ENCODE measurements around the gene ACACB. TPM values are rescaled to one million over a fixed set of nuclear protein-coding genes. Genes with fewer than 3 reads are reported as not detected.

ACACB gene
- total RNA-seq, 1 experiment from 2014 or later: 1.0 TPM

DNA sequence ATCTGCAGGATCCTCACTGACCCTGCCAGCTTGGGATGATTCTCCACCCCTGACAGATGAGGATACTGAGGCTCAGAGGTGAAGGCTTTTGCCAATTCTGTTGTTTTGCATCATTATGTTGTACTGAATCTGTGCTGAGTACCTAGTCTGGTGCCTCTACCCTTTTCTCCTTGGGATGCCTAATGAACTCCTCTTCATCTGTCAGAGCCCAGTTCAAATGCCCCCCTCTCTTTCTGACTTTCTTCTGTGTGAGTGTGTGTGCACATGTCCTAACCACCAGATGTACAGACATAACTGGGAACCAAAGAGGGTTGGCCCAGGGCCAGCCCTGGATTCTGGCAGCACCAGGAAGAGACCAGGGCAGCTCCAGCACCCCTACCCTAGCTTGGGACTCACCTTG is 169.9 kb downstream of the ACACB start:
- ChIA-PET POLR2A (interaction anchor here (0.7 kb wide), 1 partner anchor 18 kb away, joined by 3 read pairs; no protein-coding TSS in a partner anchor), CTCF (no interaction called here)
- DNase-seq (ENCODE audit: unreplicated experiment): no peak
- no peaks in the 10 kb centered on the region for H3K9me3 Mint-ChIP-seq (ENCODE audit: unreplicated experiment)
- H3K4me3 Mint-ChIP-seq (ENCODE audit: unreplicated experiment): no peak overlapping the region
- no peak for TF ChIP-seq CTCF (IDR thresholded peaks at IDR 0.05; ENCODE audit: unreplicated experiment)
- no peaks in the 10 kb centered on the region for H3K27me3 Mint-ChIP-seq (ENCODE audit: insufficient read depth, unreplicated experiment)
- no peaks in the 10 kb centered on the region for H3K36me3 Mint-ChIP-seq (ENCODE audit: insufficient read depth, unreplicated experiment)
- no peak overlapping the region for H3K27ac Mint-ChIP-seq (ENCODE audit: low read depth, unreplicated experiment)
- no TSS peak for BruUV-seq (replicated peaks)
- intact Hi-C loops (cut with micrococcal nuclease): no loop called here
- no peaks in the 10 kb centered on the region for H3K4me1 Mint-ChIP-seq (ENCODE audit: insufficient read depth, unreplicated experiment)

GRCh38 chr12:109286652-109287051 is 170.3 kb downstream of the ACACB start:
- Mint-ChIP-seq H3K27me3 (ENCODE audit: insufficient read depth, unreplicated experiment) (no peaks in the 10 kb centered on the region), H3K27ac (ENCODE audit: low read depth, unreplicated experiment) (no peak overlapping the region), H3K4me3 (ENCODE audit: unreplicated experiment) (no peak overlapping the region), H3K9me3 (ENCODE audit: unreplicated experiment) (no peaks in the 10 kb centered on the region), H3K4me1 (ENCODE audit: insufficient read depth, unreplicated experiment) (no peaks in the 10 kb centered on the region), H3K36me3 (ENCODE audit: insufficient read depth, unreplicated experiment) (no peaks in the 10 kb centered on the region)
- CTCF ChIA-PET: interaction anchor here (0.5 kb wide), 1 partner anchor 141 kb away, joined by 4 read pairs; no protein-coding TSS in a partner anchor
- no TSS peak for BruUV-seq (replicated peaks)
- intact Hi-C loops (cut with micrococcal nuclease): no loop called here
- no peak for DNase-seq (ENCODE audit: unreplicated experiment)
- TF ChIP-seq CTCF (IDR thresholded peaks at IDR 0.05; ENCODE audit: unreplicated experiment): no peak
- POLR2A ChIA-PET: interaction anchor here (0.7 kb wide), 1 partner anchor 19 kb away, joined by 3 read pairs; no protein-coding TSS in a partner anchor

- Mint-ChIP-seq H3K27me3 (ENCODE audit: insufficient read depth, unreplicated experiment) (no peaks in the 10 kb centered on the region), H3K27ac (ENCODE audit: low read depth, unreplicated experiment) (no peak overlapping the region), H3K4me3 (ENCODE audit: unreplicated experiment) (no peak overlapping the region), H3K9me3 (ENCODE audit: unreplicated experiment) (no peaks in the 10 kb centered on the region), H3K4me1 (ENCODE audit: insufficient read depth, unreplicated experiment) (no peaks in the 10 kb centered on the region), H3K36me3 (ENCODE audit: insufficient read depth, unreplicated experiment) (no peaks in the 10 kb centered on the region)
- no peak for DNase-seq (ENCODE audit: unreplicated experiment)
- POLR2A ChIA-PET: no interaction called here
- TF ChIP-seq CTCF (IDR thresholded peaks at IDR 0.05; ENCODE audit: unreplicated experiment): no peak
- BruUV-seq (replicated peaks): no TSS peak
- intact Hi-C loops (cut with micrococcal nuclease): no loop called here
- CTCF ChIA-PET: interaction anchor here (0.5 kb wide), 1 partner anchor 141 kb away, joined by 4 read pairs; no protein-coding TSS in a partner anchor
These were observed 170.8 kb downstream of the ACACB start for GRCh38 chr12:109287181-109287580.

DNA sequence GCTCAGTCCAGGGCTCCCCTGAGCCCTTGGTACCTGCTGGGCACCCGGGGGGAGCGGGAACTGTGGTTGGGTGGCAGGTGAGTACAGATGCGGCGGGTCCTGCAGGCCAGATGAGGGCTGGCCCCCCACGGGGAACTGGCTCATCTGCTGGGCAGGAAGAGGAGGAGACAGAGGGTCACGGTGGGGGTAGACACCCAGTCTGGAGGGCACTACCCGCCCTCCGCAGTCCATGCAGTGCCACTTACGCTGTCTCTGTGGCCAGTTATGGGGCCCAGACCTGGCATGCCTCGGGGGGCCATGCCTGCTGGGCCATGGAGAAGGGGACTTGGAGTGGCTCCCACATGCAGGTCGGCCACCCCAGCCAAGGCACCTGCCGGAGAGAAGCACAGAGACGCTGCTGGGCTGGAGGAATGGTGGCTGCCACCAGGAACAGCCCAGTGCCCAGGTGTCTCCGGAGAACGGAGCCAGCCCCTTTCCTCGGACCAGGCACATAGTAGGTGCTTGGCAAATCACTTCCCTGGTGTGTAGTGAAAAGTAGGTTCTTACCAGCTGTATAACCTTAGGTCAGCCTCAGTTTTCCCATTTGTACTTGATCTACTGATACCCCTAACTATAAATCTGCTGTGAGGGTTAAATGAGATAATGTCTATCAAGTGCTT is 171.6 kb downstream of the ACACB start:
- Mint-ChIP-seq H3K36me3 (ENCODE audit: insufficient read depth, unreplicated experiment) (no peaks in the 10 kb centered on the region), H3K27ac (ENCODE audit: low read depth, unreplicated experiment) (no peak overlapping the region), H3K27me3 (ENCODE audit: insufficient read depth, unreplicated experiment) (no peaks in the 10 kb centered on the region), H3K4me3 (ENCODE audit: unreplicated experiment) (no peak overlapping the region), H3K4me1 (ENCODE audit: insufficient read depth, unreplicated experiment) (no peaks in the 10 kb centered on the region), H3K9me3 (ENCODE audit: unreplicated experiment) (no peaks in the 10 kb centered on the region)
- POLR2A ChIA-PET: no interaction called here
- DNase-seq (ENCODE audit: unreplicated experiment): no peak
- CTCF ChIA-PET: no interaction called here
- intact Hi-C loops (cut with micrococcal nuclease): no loop called here
- no TSS peak for BruUV-seq (replicated peaks)
- TF ChIP-seq CTCF (IDR thresholded peaks at IDR 0.05; ENCODE audit: unreplicated experiment): no peak

Data from MCF 10A (cell line).